Measurements from ENCODE around the gene NCOR1.
A peak's percentile ranks its signal among the peaks of the same experiment; 100 is the strongest.
"Not testable (repeated sequence)": the region's sequence is repeated elsewhere in the genome, so short reads cannot be mapped to it uniquely, and the experiment has no call there.

The NCOR1 gene

GRCh38 chr17:16055139-16055538, 160.2 kb downstream of the NCOR1 start:
- DNase-seq; H2BK5ac ChIP-seq (ENCODE audit: low read depth, low read length, poor library complexity); H2AFZ ChIP-seq (ENCODE audit: insufficient read depth, low read length, poor library complexity); H2BK120ac ChIP-seq (ENCODE audit: insufficient read depth, low read length, poor library complexity); H2BK12ac ChIP-seq (ENCODE audit: low read length); H3K79me2 ChIP-seq (ENCODE audit: control insufficient read depth, insufficient read depth, low read length, poor library complexity); H3K27ac ChIP-seq (ENCODE audit: low read depth, low read length); H3K4me3 ChIP-seq (ENCODE audit: low read depth, low read length); H3K79me1 ChIP-seq (ENCODE audit: low read length); H4K8ac ChIP-seq (ENCODE audit: low read depth, low read length); H3K14ac ChIP-seq (ENCODE audit: low read length); H2AK5ac ChIP-seq (ENCODE audit: low read length); H3K23ac ChIP-seq (ENCODE audit: low read length); H3K18ac ChIP-seq (ENCODE audit: low read length); H3K9me3 ChIP-seq (ENCODE audit: insufficient read depth, low read depth, low read length); H3K9ac ChIP-seq (ENCODE audit: low read length); H3K27me3 ChIP-seq (ENCODE audit: insufficient read depth, low read length); H3K4me1 ChIP-seq (ENCODE audit: control insufficient read depth in 1 of 2, insufficient read depth in 2 of 2, low read length in 2 of 2); H4K12ac ChIP-seq (ENCODE audit: low read depth, low read length); H3K4ac ChIP-seq (ENCODE audit: low read depth, low read length); H3K4me2 ChIP-seq (ENCODE audit: low read length); H4K91ac ChIP-seq (ENCODE audit: low read depth, low read length): not testable (repeated sequence)
- WGBS (ENCODE audit: extremely low coverage, insufficient coverage, insufficient read length) = no CpG with 5 or more reads among the region's 4 CpGs
- H3K36me3 ChIP-seq (ENCODE audit: control insufficient read depth in 1 of 2, insufficient read depth in 2 of 2, low read length in 2 of 2) = peaks cover 13 to 14% of the 10 kb centered on the region in 2 experiments

- Histone ChIP-seq H3K4ac (ENCODE audit: low read depth, low read length) (no peak overlapping the region), H3K36me3 (ENCODE audit: control insufficient read depth in 1 of 2, insufficient read depth in 2 of 2, low read length in 2 of 2) (peaks cover 9 to 14% of the 10 kb centered on the region in 2 experiments), H2BK12ac (ENCODE audit: low read length) (no peak overlapping the region), H4K91ac (ENCODE audit: low read depth, low read length) (no peak overlapping the region), H3K18ac (ENCODE audit: low read length) (no peak overlapping the region), H2AFZ (ENCODE audit: insufficient read depth, low read length, poor library complexity) (no peak overlapping the region), H3K27ac (ENCODE audit: low read depth, low read length) (no peak overlapping the region), H3K4me1 (ENCODE audit: control insufficient read depth in 1 of 2, insufficient read depth in 2 of 2, low read length in 2 of 2) (no peaks in the 10 kb centered on the region), H3K23ac (ENCODE audit: low read length) (no peak overlapping the region), H4K12ac (ENCODE audit: low read depth, low read length) (no peak overlapping the region), H3K14ac (ENCODE audit: low read length) (no peak overlapping the region), H2BK120ac (ENCODE audit: insufficient read depth, low read length, poor library complexity) (no peak overlapping the region), H3K9me3 (ENCODE audit: insufficient read depth, low read depth, low read length) (no peaks in the 10 kb centered on the region), H3K4me3 (ENCODE audit: low read depth, low read length) (no peak overlapping the region), H3K9ac (ENCODE audit: low read length) (no peak overlapping the region), H3K27me3 (ENCODE audit: insufficient read depth, low read length) (no peaks in the 10 kb centered on the region), H2AK5ac (ENCODE audit: low read length) (no peak overlapping the region), H3K79me2 (ENCODE audit: control insufficient read depth, insufficient read depth, low read length, poor library complexity) (no peaks in the 10 kb centered on the region), H3K4me2 (ENCODE audit: low read length) (no peak overlapping the region), H2BK5ac (ENCODE audit: low read depth, low read length, poor library complexity) (no peak overlapping the region), H4K8ac (ENCODE audit: low read depth, low read length) (no peak overlapping the region), H3K79me1 (ENCODE audit: low read length) (no peaks in the 10 kb centered on the region)
- WGBS (ENCODE audit: extremely low coverage, insufficient coverage, insufficient read length) = no CpG with 5 or more reads among the region's 1 CpG
- DNase-seq = no peak
Measured at GRCh38 chr17:16052486-16052885, 162.8 kb downstream of the NCOR1 start.

GRCh38 chr17:16050844-16051243, 164.5 kb downstream of the NCOR1 start:
- H3K36me3 ChIP-seq (ENCODE audit: control insufficient read depth in 1 of 2, insufficient read depth in 2 of 2, low read length in 2 of 2) = peaks cover 8 to 19% of the 10 kb centered on the region in 2 experiments
- no peaks in the 10 kb centered on the region for H3K27me3 ChIP-seq (ENCODE audit: insufficient read depth, low read length)
- no peak for DNase-seq
- H2AK5ac ChIP-seq (ENCODE audit: low read length) = no peak overlapping the region
- H3K79me1 ChIP-seq (ENCODE audit: low read length) = no peaks in the 10 kb centered on the region
- H2AFZ ChIP-seq (ENCODE audit: insufficient read depth, low read length, poor library complexity) = no peak overlapping the region
- H3K4ac ChIP-seq (ENCODE audit: low read depth, low read length) = no peak overlapping the region
- no peak overlapping the region for H3K14ac ChIP-seq (ENCODE audit: low read length)
- no peak overlapping the region for H2BK5ac ChIP-seq (ENCODE audit: low read depth, low read length, poor library complexity)
- no CpG with 5 or more reads among the region's 6 CpGs for whole genome bisulfite sequencing (ENCODE audit: extremely low coverage, insufficient coverage, insufficient read length)
- H4K8ac ChIP-seq (ENCODE audit: low read depth, low read length) = no peak overlapping the region
- H3K27ac ChIP-seq (ENCODE audit: low read depth, low read length) = no peak overlapping the region
- H3K4me3 ChIP-seq (ENCODE audit: low read depth, low read length) = no peak overlapping the region
- H4K12ac ChIP-seq (ENCODE audit: low read depth, low read length) = no peak overlapping the region
- no peak overlapping the region for H3K18ac ChIP-seq (ENCODE audit: low read length)
- H3K4me2 ChIP-seq (ENCODE audit: low read length) = no peak overlapping the region
- H3K23ac ChIP-seq (ENCODE audit: low read length) = no peak overlapping the region
- no peaks in the 10 kb centered on the region for H3K4me1 ChIP-seq (ENCODE audit: control insufficient read depth in 1 of 2, insufficient read depth in 2 of 2, low read length in 2 of 2)
- no peak overlapping the region for H4K91ac ChIP-seq (ENCODE audit: low read depth, low read length)
- H3K79me2 ChIP-seq (ENCODE audit: control insufficient read depth, insufficient read depth, low read length, poor library complexity) = no peaks in the 10 kb centered on the region
- H3K9me3 ChIP-seq (ENCODE audit: insufficient read depth, low read depth, low read length) = no peaks in the 10 kb centered on the region
- no peak overlapping the region for H3K9ac ChIP-seq (ENCODE audit: low read length)
- H2BK12ac ChIP-seq (ENCODE audit: low read length) = no peak overlapping the region
- H2BK120ac ChIP-seq (ENCODE audit: insufficient read depth, low read length, poor library complexity) = no peak overlapping the region

DNA sequence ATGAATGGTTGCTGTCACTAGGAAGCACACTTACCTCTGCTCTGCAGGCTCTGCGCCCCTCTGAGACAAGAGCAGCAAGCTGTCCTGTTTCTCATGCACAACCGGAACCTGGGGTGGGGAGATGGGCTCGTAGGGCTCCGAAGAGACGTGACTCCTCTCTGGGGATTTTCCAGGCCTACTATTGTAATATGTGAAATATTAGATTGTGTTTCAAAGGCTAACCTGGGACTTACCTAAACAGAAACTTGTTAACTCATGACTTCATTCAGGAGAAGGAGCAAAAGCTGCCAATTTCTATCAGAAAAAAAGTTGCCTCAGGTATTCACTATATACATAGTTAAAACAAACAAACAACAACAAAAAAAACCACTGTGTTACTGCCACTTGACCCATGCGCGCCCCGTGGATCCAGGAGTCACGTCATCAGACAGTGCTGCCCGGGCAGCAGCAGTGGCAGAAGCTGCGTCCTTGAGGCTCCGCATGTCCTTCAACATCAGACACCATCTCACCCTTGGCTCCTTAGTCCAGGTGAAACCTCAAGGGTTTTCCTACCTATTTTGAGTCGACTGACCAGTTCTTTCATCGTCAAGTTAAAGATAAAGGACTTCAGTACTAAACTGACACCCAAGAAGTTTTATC, 166.4 kb downstream of the NCOR1 start:
- Histone ChIP-seq H3K27me3 (ENCODE audit: insufficient read depth, low read length) (no peaks in the 10 kb centered on the region), H2AK5ac (ENCODE audit: low read length) (no peak overlapping the region), H4K12ac (ENCODE audit: low read depth, low read length) (peak overlapping the region; percentile 51), H2BK5ac (ENCODE audit: low read depth, low read length, poor library complexity) (no peak overlapping the region), H3K4me3 (ENCODE audit: low read depth, low read length) (no peak overlapping the region), H3K4ac (ENCODE audit: low read depth, low read length) (no peak overlapping the region), H2BK12ac (ENCODE audit: low read length) (no peak overlapping the region), H3K27ac (ENCODE audit: low read depth, low read length) (no peak overlapping the region), H3K36me3 (ENCODE audit: control insufficient read depth in 1 of 2, insufficient read depth in 2 of 2, low read length in 2 of 2) (peaks cover 13 to 23% of the 10 kb centered on the region in 2 experiments), H3K4me1 (ENCODE audit: control insufficient read depth in 1 of 2, insufficient read depth in 2 of 2, low read length in 2 of 2) (no peaks in the 10 kb centered on the region), H3K9ac (ENCODE audit: low read length) (no peak overlapping the region), H3K9me3 (ENCODE audit: insufficient read depth, low read depth, low read length) (no peaks in the 10 kb centered on the region), H4K91ac (ENCODE audit: low read depth, low read length) (no peak overlapping the region), H2AFZ (ENCODE audit: insufficient read depth, low read length, poor library complexity) (no peak overlapping the region), H3K23ac (ENCODE audit: low read length) (no peak overlapping the region), H3K79me2 (ENCODE audit: control insufficient read depth, insufficient read depth, low read length, poor library complexity) (no peaks in the 10 kb centered on the region), H2BK120ac (ENCODE audit: insufficient read depth, low read length, poor library complexity) (no peak overlapping the region), H3K14ac (ENCODE audit: low read length) (no peak overlapping the region), H3K18ac (ENCODE audit: low read length) (no peak overlapping the region), H4K8ac (ENCODE audit: low read depth, low read length) (no peak overlapping the region), H3K4me2 (ENCODE audit: low read length) (no peak overlapping the region), H3K79me1 (ENCODE audit: low read length) (no peaks in the 10 kb centered on the region)
- WGBS (ENCODE audit: extremely low coverage, insufficient coverage, insufficient read length) = no CpG with 5 or more reads among the region's 14 CpGs
- peak in 1 of 2 donors; percentile 9 for DNase-seq
